ENCODE results near the gene ADAMTS12.

- TF ChIP-seq CTCF (IDR thresholded peaks at IDR 0.05), result no peak
- TF ChIP-seq POLR2A (IDR thresholded peaks at IDR 0.05), result no peak
These were observed 417.8 kb downstream of the ADAMTS12 start for GRCh38 chr5:33474004-33474403.

Data from body of pancreas (tissue), 4 donors.